Measurements from ENCODE around the gene INPP4B.

DNA sequence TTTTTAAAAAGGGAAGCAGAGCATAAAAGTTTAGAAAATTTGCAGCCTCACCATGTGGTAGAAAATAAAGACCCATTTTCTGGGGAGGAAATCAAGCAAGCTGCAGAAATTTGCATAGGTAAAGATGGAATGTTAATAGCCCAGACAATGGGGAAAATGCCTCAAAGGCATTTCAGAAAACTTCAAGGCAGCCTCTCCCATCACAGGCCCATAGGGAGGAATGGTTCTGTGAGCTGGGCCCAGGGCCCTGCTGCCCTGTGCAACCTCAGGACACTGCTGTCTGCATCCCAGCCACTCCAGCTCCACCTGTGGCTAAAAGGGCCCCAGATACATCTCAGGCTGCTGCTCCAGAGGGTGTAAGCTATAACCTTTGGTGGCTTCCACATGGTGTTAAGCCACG is 137.9 kb downstream of the INPP4B start:
- TF ChIP-seq, protein P1, sequence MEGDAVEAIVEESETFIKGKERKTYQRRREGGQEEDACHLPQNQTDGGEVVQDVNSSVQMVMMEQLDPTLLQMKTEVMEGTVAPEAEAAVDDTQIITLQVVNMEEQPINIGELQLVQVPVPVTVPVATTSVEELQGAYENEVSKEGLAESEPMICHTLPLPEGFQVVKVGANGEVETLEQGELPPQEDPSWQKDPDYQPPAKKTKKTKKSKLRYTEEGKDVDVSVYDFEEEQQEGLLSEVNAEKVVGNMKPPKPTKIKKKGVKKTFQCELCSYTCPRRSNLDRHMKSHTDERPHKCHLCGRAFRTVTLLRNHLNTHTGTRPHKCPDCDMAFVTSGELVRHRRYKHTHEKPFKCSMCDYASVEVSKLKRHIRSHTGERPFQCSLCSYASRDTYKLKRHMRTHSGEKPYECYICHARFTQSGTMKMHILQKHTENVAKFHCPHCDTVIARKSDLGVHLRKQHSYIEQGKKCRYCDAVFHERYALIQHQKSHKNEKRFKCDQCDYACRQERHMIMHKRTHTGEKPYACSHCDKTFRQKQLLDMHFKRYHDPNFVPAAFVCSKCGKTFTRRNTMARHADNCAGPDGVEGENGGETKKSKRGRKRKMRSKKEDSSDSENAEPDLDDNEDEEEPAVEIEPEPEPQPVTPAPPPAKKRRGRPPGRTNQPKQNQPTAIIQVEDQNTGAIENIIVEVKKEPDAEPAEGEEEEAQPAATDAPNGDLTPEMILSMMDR (IDR thresholded peaks at IDR 0.05; ENCODE audit: borderline replicate concordance, extremely low read depth, low read length, poor library complexity, severe bottlenecking): no peak
- no peak for TF ChIP-seq EZH2 (IDR thresholded peaks at IDR 0.05; ENCODE audit: borderline replicate concordance, low read depth, low read length, severe bottlenecking)

All from DND-41 (cell line).